ENCODE data around the gene LYZL4.

The LYZL4 gene, protein sequence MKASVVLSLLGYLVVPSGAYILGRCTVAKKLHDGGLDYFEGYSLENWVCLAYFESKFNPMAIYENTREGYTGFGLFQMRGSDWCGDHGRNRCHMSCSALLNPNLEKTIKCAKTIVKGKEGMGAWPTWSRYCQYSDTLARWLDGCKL

GRCh38 chr3:42410370-42411131 lies at the start of gene LYZL4:
LYZL4 (minus strand) TSS chr3:42410610; CDS start chr3:42407251, 3,359 bp downstream.
- no peak for TF ChIP-seq EZH2phosphoT487 (IDR thresholded peaks at IDR 0.05; ENCODE audit: low read depth)
- TF ChIP-seq, protein P1, sequence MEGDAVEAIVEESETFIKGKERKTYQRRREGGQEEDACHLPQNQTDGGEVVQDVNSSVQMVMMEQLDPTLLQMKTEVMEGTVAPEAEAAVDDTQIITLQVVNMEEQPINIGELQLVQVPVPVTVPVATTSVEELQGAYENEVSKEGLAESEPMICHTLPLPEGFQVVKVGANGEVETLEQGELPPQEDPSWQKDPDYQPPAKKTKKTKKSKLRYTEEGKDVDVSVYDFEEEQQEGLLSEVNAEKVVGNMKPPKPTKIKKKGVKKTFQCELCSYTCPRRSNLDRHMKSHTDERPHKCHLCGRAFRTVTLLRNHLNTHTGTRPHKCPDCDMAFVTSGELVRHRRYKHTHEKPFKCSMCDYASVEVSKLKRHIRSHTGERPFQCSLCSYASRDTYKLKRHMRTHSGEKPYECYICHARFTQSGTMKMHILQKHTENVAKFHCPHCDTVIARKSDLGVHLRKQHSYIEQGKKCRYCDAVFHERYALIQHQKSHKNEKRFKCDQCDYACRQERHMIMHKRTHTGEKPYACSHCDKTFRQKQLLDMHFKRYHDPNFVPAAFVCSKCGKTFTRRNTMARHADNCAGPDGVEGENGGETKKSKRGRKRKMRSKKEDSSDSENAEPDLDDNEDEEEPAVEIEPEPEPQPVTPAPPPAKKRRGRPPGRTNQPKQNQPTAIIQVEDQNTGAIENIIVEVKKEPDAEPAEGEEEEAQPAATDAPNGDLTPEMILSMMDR (IDR thresholded peaks at IDR 0.05; ENCODE audit: low read depth, low read length) = no peak
- no peak within 1 kb of the TSS for H3K27ac ChIP-seq (ENCODE audit: low read length)
- H2AFZ ChIP-seq (ENCODE audit: low read depth, low read length) = no peak within 1 kb of the TSS
- no peaks in the 10 kb centered on the region for H4K20me1 ChIP-seq (ENCODE audit: insufficient read depth, low read length)
- H3K4me2 ChIP-seq (ENCODE audit: low read length) = no peak within 1 kb of the TSS
- H3K36me3 ChIP-seq (replicated peaks; ENCODE audit: low read depth, low read length) = no peaks in the 10 kb centered on the region
- no peaks in the 10 kb centered on the region for H3K4me1 ChIP-seq (ENCODE audit: low read length)
- H3K27me3 ChIP-seq (ENCODE audit: low read depth, low read length) = peaks cover 34% of the 10 kb centered on the region
- no peaks in the 10 kb centered on the region for H3K79me2 ChIP-seq (ENCODE audit: low read length)
- H3K9me3 ChIP-seq (ENCODE audit: insufficient read depth, low read length) = no peaks in the 10 kb centered on the region
- H3K4me3 ChIP-seq (ENCODE audit: low read length) = no peak within 1 kb of the TSS
- H3K9ac ChIP-seq (ENCODE audit: low read length) = no peak within 1 kb of the TSS

DNA sequence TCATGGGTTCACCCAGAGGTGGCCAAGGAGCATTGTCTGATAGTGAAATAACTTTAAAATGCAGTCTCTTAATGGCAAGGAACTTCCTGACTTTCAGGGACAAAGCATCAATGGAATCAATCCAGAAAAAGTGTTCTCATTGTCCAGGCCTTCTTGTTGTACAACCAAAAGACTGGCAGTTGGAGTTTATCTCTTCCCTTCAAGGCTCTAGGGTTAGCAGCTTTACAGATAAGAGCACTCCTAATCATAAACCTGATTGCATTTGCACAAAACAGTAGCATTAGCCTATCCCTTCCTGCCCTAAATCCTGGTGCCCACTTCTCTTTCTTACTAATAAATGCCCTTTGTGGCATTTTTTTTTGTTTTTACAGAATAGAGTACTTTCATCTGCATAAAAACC lies 48.7 kb upstream of the LYZL4 start:
- H3K4me1 ChIP-seq (ENCODE audit: low read length) = no peaks in the 10 kb centered on the region
- TF ChIP-seq EZH2phosphoT487 (IDR thresholded peaks at IDR 0.05; ENCODE audit: low read depth) = no peak
- TF ChIP-seq, protein P1 (IDR thresholded peaks at IDR 0.05; ENCODE audit: low read depth, low read length) = no peak
- H3K27me3 ChIP-seq (ENCODE audit: low read depth, low read length) = 0 out of 2 replicates have a peak, but pooled peaks cover 8% of the 10 kb centered on the region
- H2AFZ ChIP-seq (ENCODE audit: low read depth, low read length) = no peak overlapping the region
- H4K20me1 ChIP-seq (ENCODE audit: insufficient read depth, low read length) = no peaks in the 10 kb centered on the region
- no peak overlapping the region for H3K4me2 ChIP-seq (ENCODE audit: low read length)
- H3K36me3 ChIP-seq (replicated peaks; ENCODE audit: low read depth, low read length) = no peaks in the 10 kb centered on the region
- no peak overlapping the region for H3K4me3 ChIP-seq (ENCODE audit: low read length)
- no peaks in the 10 kb centered on the region for H3K9me3 ChIP-seq (ENCODE audit: insufficient read depth, low read length)
- H3K9ac ChIP-seq (ENCODE audit: low read length) = no peak overlapping the region
- no peak overlapping the region for H3K27ac ChIP-seq (ENCODE audit: low read length)
- no peaks in the 10 kb centered on the region for H3K79me2 ChIP-seq (ENCODE audit: low read length)

DNA sequence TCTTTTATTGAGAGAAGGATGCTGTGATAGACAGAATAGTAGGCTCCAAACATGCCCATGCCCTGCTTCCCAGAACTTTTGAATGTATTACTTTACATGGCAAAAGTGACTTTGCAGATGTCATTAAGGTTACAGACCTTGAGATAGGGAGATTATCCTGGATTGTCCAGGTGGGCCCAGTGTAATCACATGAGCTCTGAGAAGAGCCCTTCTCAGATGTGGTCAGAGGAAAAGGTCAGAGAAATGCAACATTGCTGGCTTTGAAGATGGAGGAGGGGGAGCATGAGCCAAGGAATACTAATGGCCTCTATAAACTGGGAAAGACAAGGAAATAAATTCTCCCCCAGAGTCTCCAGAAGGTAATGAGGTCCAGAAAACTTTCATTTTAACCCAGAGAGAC lies 45.8 kb upstream of the LYZL4 start:
- no peak overlapping the region for H3K4me3 ChIP-seq (ENCODE audit: low read length)
- H3K4me1 ChIP-seq (ENCODE audit: low read length) = peaks cover 3% of the 10 kb centered on the region
- no peaks in the 10 kb centered on the region for H3K9me3 ChIP-seq (ENCODE audit: insufficient read depth, low read length)
- H3K4me2 ChIP-seq (ENCODE audit: low read length) = no peak overlapping the region
- H4K20me1 ChIP-seq (ENCODE audit: insufficient read depth, low read length) = no peaks in the 10 kb centered on the region
- no peak overlapping the region for H2AFZ ChIP-seq (ENCODE audit: low read depth, low read length)
- no peak for TF ChIP-seq EZH2phosphoT487 (IDR thresholded peaks at IDR 0.05; ENCODE audit: low read depth)
- TF ChIP-seq, protein P1 (IDR thresholded peaks at IDR 0.05; ENCODE audit: low read depth, low read length) = no peak
- no peaks in the 10 kb centered on the region for H3K36me3 ChIP-seq (replicated peaks; ENCODE audit: low read depth, low read length)
- 0 out of 2 replicates have a peak, but pooled peaks cover 8% of the 10 kb centered on the region for H3K27me3 ChIP-seq (ENCODE audit: low read depth, low read length)
- no peak overlapping the region for H3K9ac ChIP-seq (ENCODE audit: low read length)
- no peaks in the 10 kb centered on the region for H3K79me2 ChIP-seq (ENCODE audit: low read length)
- no peak overlapping the region for H3K27ac ChIP-seq (ENCODE audit: low read length)

- Histone ChIP-seq H3K4me3 (ENCODE audit: low read length) (no peak overlapping the region), H2AFZ (ENCODE audit: low read depth, low read length) (no peak overlapping the region), H3K36me3 (replicated peaks; ENCODE audit: low read depth, low read length) (no peaks in the 10 kb centered on the region)
Measured at GRCh38 chr3:42451546-42452230, 41.3 kb upstream of the LYZL4 start.

More at GRCh38 chr3:42451546-42452230, 41.3 kb upstream of the LYZL4 start:
- H3K79me2 ChIP-seq (ENCODE audit: low read length) = no peaks in the 10 kb centered on the region
- no peak overlapping the region for H3K4me2 ChIP-seq (ENCODE audit: low read length)
- TF ChIP-seq, protein P1 (IDR thresholded peaks at IDR 0.05; ENCODE audit: low read depth, low read length) = no peak
- no peak for TF ChIP-seq EZH2phosphoT487 (IDR thresholded peaks at IDR 0.05; ENCODE audit: low read depth)
- no peaks in the 10 kb centered on the region for H4K20me1 ChIP-seq (ENCODE audit: insufficient read depth, low read length)
- no peak overlapping the region for H3K9ac ChIP-seq (ENCODE audit: low read length)
- H3K9me3 ChIP-seq (ENCODE audit: insufficient read depth, low read length) = no peaks in the 10 kb centered on the region
- no peak overlapping the region for H3K27ac ChIP-seq (ENCODE audit: low read length)
- 0 out of 2 replicates have a peak, but pooled peaks cover 4% of the 10 kb centered on the region for H3K27me3 ChIP-seq (ENCODE audit: low read depth, low read length)
- H3K4me1 ChIP-seq (ENCODE audit: low read length) = peaks cover 24% of the 10 kb centered on the region

All from OCI-LY3 (cell line).